H1 (cell line): ENCODE measurements around the gene FKBP8. TPM values are rescaled to one million over a fixed set of nuclear protein-coding genes. Genes with fewer than 3 reads are reported as not detected.

ENCODE experiments used
- CTCF ChIA-PET: fragments of 300-600 bp; sonication (Branson Sonifier 250); formaldehyde crosslinking; loops from one replicate; lab custom pipeline; 2021; ENCODE audit not compliant: partially characterized antibody; lab: Charles Lee
- POLR2A ChIA-PET: fragments of 300-600 bp; sonication (Branson Sonifier 250); formaldehyde crosslinking; loops from one replicate; lab custom pipeline; 2021; ENCODE audit warnings: inconsistent platforms; ENCODE audit not compliant: partially characterized antibody; lab: Charles Lee
- DNase-seq, 2 experiments: peaks; one replicate each; pipeline versions ENCODE4 v3.0.0 to v3.0.0-alpha.2; 2010 to 2022; ENCODE audit warnings: low spot score in 2 of 2, low read depth in 1 of 2, mixed read lengths in 1 of 2
- FAIRE-seq: peaks from 2 replicates; lab custom pipeline; 2011; peaks lifted over from hg19 to GRCh38; lab: Jason Lieb, UNC
- H2AFZ ChIP-seq: 2 replicates; pipeline ENCODE4 v1.8.1; 2012; ENCODE audit warnings: low read length, inconsistent platforms
- H2AK5ac ChIP-seq: 2 replicates; pipeline ENCODE4 v1.6.1; 2013; ENCODE audit warnings: low read depth, low read length
- H2BK120ac ChIP-seq: replicated peaks from 2 replicates; pipeline ENCODE3; 2013; ENCODE audit warnings: low read depth, low read length, inconsistent platforms
- H2BK12ac ChIP-seq: 2 replicates; pipeline ENCODE4 v1.6.1; 2013; ENCODE audit warnings: low read depth, low read length
- H2BK15ac ChIP-seq: 2 replicates; pipeline ENCODE4 v1.6.1; 2013; ENCODE audit warnings: low read length
- H2BK20ac ChIP-seq: 2 replicates; pipeline ENCODE4 v1.6.1; 2013; ENCODE audit warnings: low read length
- H2BK5ac ChIP-seq: 2 replicates; pipeline ENCODE4 v1.6.1; 2013; ENCODE audit warnings: low read depth, low read length
- H3K14ac ChIP-seq: 2 replicates; pipeline ENCODE4 v1.6.1; 2013; ENCODE audit warnings: inconsistent platforms; ENCODE audit not compliant: insufficient read length
- H3K18ac ChIP-seq: 2 replicates; pipeline ENCODE4 v1.6.1; 2013; ENCODE audit warnings: low read length; ENCODE audit errors: extremely low read depth
- H3K23ac ChIP-seq: 2 replicates; pipeline ENCODE4 v1.6.1; 2013; ENCODE audit warnings: inconsistent platforms; ENCODE audit not compliant: insufficient read length
- H3K23me2 ChIP-seq: 2 replicates; pipeline ENCODE4 v1.6.1; 2013; ENCODE audit warnings: low read depth, low read length
- H3K27ac ChIP-seq: 2 replicates; pipeline ENCODE4 v1.6.1; 2011; ENCODE audit warnings: low read depth, low read length, inconsistent platforms
- H3K27me3 ChIP-seq, 4 experiments: replicated peaks in 1 of 4; 1 replicate in 1 of 4; 2 replicates in 3 of 4; pipeline versions ENCODE4 v1.6.1 to v1.8.1; 2011 to 2013; ENCODE audit warnings: low read length in 3 of 4, mild to moderate bottlenecking in 3 of 4, inconsistent platforms in 2 of 4, mixed read lengths in 2 of 4, moderate library complexity in 1 of 4; ENCODE audit not compliant: control insufficient read depth in 3 of 4, insufficient read depth in 3 of 4; ENCODE audit errors: extremely low read depth in 1 of 4
- H3K36me3 ChIP-seq, 4 experiments: 2 replicates each; pipeline versions ENCODE4 v1.6.1 to v1.8.1; 2011 to 2013; ENCODE audit warnings: mild to moderate bottlenecking in 4 of 4, low read length in 3 of 4, moderate library complexity in 2 of 4, control low read depth in 1 of 4, inconsistent platforms in 1 of 4; ENCODE audit not compliant: insufficient read depth in 4 of 4, control insufficient read depth in 2 of 4
- H3K4ac ChIP-seq: replicated peaks from 2 replicates; pipeline ENCODE3; 2013; ENCODE audit warnings: low read length, low read depth, mixed read lengths, inconsistent platforms; ENCODE audit not compliant: insufficient read length
- H3K4me1 ChIP-seq, 4 experiments: replicated peaks in 1 of 4; 1 replicate in 1 of 4; 2 replicates in 3 of 4; pipeline versions ENCODE4 v1.6.1 to v1.8.1; 2011 to 2013; ENCODE audit warnings: low read length in 3 of 4, inconsistent platforms in 2 of 4, mixed read lengths in 1 of 4; ENCODE audit not compliant: insufficient read depth in 4 of 4, control insufficient read depth in 3 of 4
- H3K4me2 ChIP-seq, 2 experiments: 2 replicates each; pipeline versions ENCODE4 v1.6.1 to v1.8.1; 2011 to 2013; ENCODE audit warnings: low read depth in 2 of 2, low read length in 2 of 2, control low read depth in 1 of 2, inconsistent platforms in 1 of 2, mild to moderate bottlenecking in 1 of 2; ENCODE audit not compliant: insufficient read depth in 1 of 2
- H3K4me3 ChIP-seq, 4 experiments: fragments of 200-600, 300-600 bp in 1 of 4; sonication (generic), shearing (Covaris generic), sonication (Bioruptor Twin) in 1 of 4; 2 replicates each; pipeline versions ENCODE4 v1.5.1 to v1.8.1; 2011 to 2016; ENCODE audit warnings: low read length in 4 of 4, low read depth in 3 of 4, control low read depth in 2 of 4, inconsistent platforms in 2 of 4, mild to moderate bottlenecking in 2 of 4, mixed read lengths in 1 of 4, moderate library complexity in 1 of 4; ENCODE audit not compliant: insufficient read depth in 2 of 4; ENCODE audit errors: extremely low read depth in 1 of 4
- H3K56ac ChIP-seq: replicated peaks from 2 replicates; pipeline ENCODE3; 2013; ENCODE audit warnings: low read depth, mild to moderate bottlenecking, mixed read lengths, low read length, inconsistent platforms; ENCODE audit not compliant: insufficient read length
- H3K79me1 ChIP-seq: 2 replicates; pipeline ENCODE4 v1.6.1; 2013; ENCODE audit warnings: low read depth, low read length, control low read depth
- H3K79me2 ChIP-seq, 2 experiments: 2 replicates each; pipeline versions ENCODE4 v1.6.1 to v1.8.1; 2012 to 2013; ENCODE audit warnings: low read length in 2 of 2, mild to moderate bottlenecking in 2 of 2, inconsistent platforms in 1 of 2; ENCODE audit not compliant: insufficient read depth in 2 of 2, control insufficient read depth in 1 of 2
- H3K9ac ChIP-seq, 4 experiments: replicated peaks in 1 of 4; 1 replicate in 1 of 4; 2 replicates in 3 of 4; pipeline versions ENCODE4 v1.6.1 to v1.8.1; 2011 to 2013; ENCODE audit warnings: low read depth in 3 of 4, low read length in 3 of 4, control low read depth in 2 of 4, mild to moderate bottlenecking in 2 of 4, moderate library complexity in 2 of 4, inconsistent platforms in 1 of 4; ENCODE audit errors: extremely low read depth in 1 of 4
- H3K9me3 ChIP-seq, 2 experiments: 2 replicates each; pipeline versions ENCODE4 v1.6.1 to v1.8.1; 2012 to 2013; ENCODE audit warnings: mild to moderate bottlenecking in 2 of 2, moderate library complexity in 2 of 2, control low read depth in 1 of 2, inconsistent platforms in 1 of 2, low read depth in 1 of 2, low read length in 1 of 2, mixed read lengths in 1 of 2; ENCODE audit not compliant: insufficient read depth in 2 of 2
- H4K20me1 ChIP-seq, 2 experiments: replicated peaks in 1 of 2; 2 replicates each; pipeline versions ENCODE3 to v1.8.1; 2011 to 2013; ENCODE audit warnings: inconsistent platforms in 2 of 2, low read length in 2 of 2, mild to moderate bottlenecking in 1 of 2; ENCODE audit not compliant: insufficient read depth in 2 of 2, control insufficient read depth in 1 of 2
- H4K5ac ChIP-seq: 2 replicates; pipeline ENCODE4 v1.6.1; 2013; ENCODE audit warnings: low read length, low read depth, mixed read lengths, inconsistent platforms; ENCODE audit not compliant: insufficient read length
- H4K8ac ChIP-seq: 2 replicates; pipeline ENCODE4 v1.8.0; 2013; ENCODE audit warnings: mild to moderate bottlenecking, moderate library complexity, low read length, inconsistent platforms; ENCODE audit not compliant: insufficient read depth; ENCODE audit errors: extremely low read depth
- H4K91ac ChIP-seq: replicated peaks from 2 replicates; pipeline ENCODE3; 2013; ENCODE audit warnings: low read length, mixed read lengths, inconsistent platforms; ENCODE audit not compliant: insufficient read length
- KDM5A ChIP-seq: fragments of 200-600 bp; IDR thresholded peaks from 2 replicates; pipeline ENCODE4 v1.7.1; 2012; ENCODE audit warnings: mild to moderate bottlenecking, low read length, inconsistent platforms, mixed read lengths
- POU5F1 ChIP-seq: IDR thresholded peaks from 2 replicates; pipeline ENCODE4 v1.6.1; 2011; ENCODE audit warnings: low read depth, mild to moderate bottlenecking, low read length, moderate library complexity
- RXRA ChIP-seq: IDR thresholded peaks from 2 replicates; pipeline ENCODE4 v1.6.1; 2011; ENCODE audit warnings: low read depth, mild to moderate bottlenecking, low read length, moderate library complexity; ENCODE audit not compliant: insufficient read depth
- SP1 ChIP-seq: IDR thresholded peaks from 2 replicates; pipeline ENCODE4 v1.6.1; 2011; ENCODE audit warnings: low read depth, low read length
- TAF1 ChIP-seq: IDR thresholded peaks from 2 replicates; pipeline ENCODE4 v1.6.1; 2011; ENCODE audit warnings: mild to moderate bottlenecking, low read depth, low read length
- WGBS, 2 experiments: shearing (Covaris generic) in 1 of 2; methylation state at CpG; one replicate each; pipeline versions ENCODE4 v1.1.6 to v1.1.7; 2013 to 2015; ENCODE audit warnings: low lambda C conversion rate in 2 of 2, mixed read lengths in 2 of 2, inconsistent platforms in 1 of 2, low coverage in 1 of 2, missing lambda C conversion rate in 1 of 2; ENCODE audit not compliant: insufficient replicate concordance in 2 of 2, insufficient coverage in 1 of 2, insufficient read length in 1 of 2; ENCODE audit errors: extremely low coverage in 1 of 2, missing lambda C conversion rate in 1 of 2; 5-methylcytosine and 5-hydroxymethylcytosine counted together
- polyA plus RNA-seq, 7 experiments: library from polyadenylated mRNA; depleted of rRNA in 3 of 7; stranded (reverse) in 5 of 7; unstranded in 2 of 7; fragments of >200 nt in 5 of 7; fragments of 200-250 nt in 2 of 7; gene quantifications; 1 replicate in 5 of 7; 2 replicates in 1 of 7; 4 replicates in 1 of 7; pipeline versions ENCODE4 v1.2.1 to v1.2.3, GENCODE V29; 2011 to 2013; ENCODE audit warnings: missing spikeins in 2 of 7, mixed read lengths in 2 of 7
- total RNA-seq: library from RNA; stranded (reverse); fragmentation: NEBNext Ultra II Directional; extraction: Animal tissue kit (Norgen Biotek cat#: 25700); gene quantifications from 2 replicates; pipeline ENCODE4 v1.2.1, GENCODE V29; 2021
- TF ChIP-seq, protein P1 (sequence below): IDR thresholded peaks from 2 replicates; pipeline ENCODE4 v1.6.1; 2012; ENCODE audit warnings: inconsistent platforms
- TF ChIP-seq, protein P2 (sequence below), 3 experiments: IDR thresholded peaks; 1 replicate in 2 of 3; 2 replicates in 1 of 3; pipeline versions ENCODE4 v1.5.1 to v1.6.1; 2011; ENCODE audit warnings: low read length in 3 of 3, mild to moderate bottlenecking in 3 of 3, inconsistent platforms in 2 of 3, low read depth in 1 of 3, moderate library complexity in 1 of 3; ENCODE audit not compliant: insufficient read depth in 1 of 3; ENCODE audit errors: control extremely low read depth in 1 of 3

Gene FKBP8
- total and polyA plus RNA-seq, 2 of the 8 experiments (the other 6 are each of a cell fraction or from before 2014, with no cell fraction given): 264 to 309 TPM

DNA sequence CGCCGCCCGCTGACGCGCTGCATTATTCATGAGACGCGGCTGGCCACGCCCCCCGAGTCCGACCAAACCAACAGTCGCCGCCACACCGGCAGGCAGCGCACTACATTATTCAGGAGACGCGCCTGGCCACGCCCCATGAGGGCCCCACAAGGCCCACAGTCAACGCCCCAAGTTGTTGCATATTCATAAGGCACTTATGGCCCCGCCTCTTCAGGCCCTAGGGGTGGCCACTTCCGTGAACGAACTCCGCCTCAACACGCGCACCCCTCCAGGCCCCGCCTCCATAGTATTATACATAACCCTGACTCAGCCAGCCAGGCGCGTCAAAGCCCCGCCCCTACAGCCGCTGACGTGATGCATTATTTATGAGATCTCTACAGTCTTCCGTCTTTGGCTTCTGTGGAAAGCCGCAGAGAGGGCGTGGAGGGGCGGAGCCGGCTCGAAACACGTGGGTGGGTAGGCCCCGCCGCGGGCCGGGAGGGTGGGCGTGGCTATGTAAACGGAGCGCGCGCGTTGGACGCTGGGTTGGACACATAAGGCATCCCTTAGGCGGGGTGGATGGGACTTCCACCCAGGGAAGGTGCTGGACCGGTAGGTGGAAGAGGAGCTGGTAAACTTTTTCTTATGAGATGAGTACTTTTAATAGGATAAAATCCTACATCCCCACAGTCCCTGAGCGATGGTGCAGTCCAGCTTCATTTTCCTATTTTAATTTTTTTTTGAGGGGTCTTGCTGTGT, 21.1 kb downstream of the FKBP8 start:
- H2AK5ac ChIP-seq: no peak overlapping the region
- no peak overlapping the region for H2BK15ac ChIP-seq
- CTCF ChIA-PET: interaction anchor here (0.7 to 32.9 kb wide), 11 partner anchors 9 to 689 kb away, joined by 3 to 458 read pairs (median 5); partner anchors contain the start of gene FKBP8
- no peak overlapping the region for H2BK120ac ChIP-seq
- H3K23ac ChIP-seq: no peak overlapping the region
- no peak overlapping the region; the same call in 1 of the 2 replicates for H2BK12ac ChIP-seq
- FAIRE-seq (peak; percentile 24), DNase-seq (peak; percentile 100)
- H2AFZ ChIP-seq: no peak overlapping the region
- H3K79me1 ChIP-seq: peaks cover 7% of the 10 kb centered on the region
- H2BK20ac ChIP-seq: no peak overlapping the region
- H3K4me3 ChIP-seq: peak overlapping the region; percentile 88 to 98 (median 89); a peak in 6 of 8 replicates
- POLR2A ChIA-PET: interaction anchor here (0.5 to 4.0 kb wide), 14 partner anchors 8 to 241 kb away, joined by 3 to 19 read pairs (median 4); partner anchors contain the start of genes JUND and UBA52
- no peak overlapping the region for H4K91ac ChIP-seq
- H3K4me1 ChIP-seq: peaks cover 0 to 3% (median under 1%) of the 10 kb centered on the region in 4 experiments; a peak in 4 of 7 replicates
- no peak overlapping the region for H3K56ac ChIP-seq
- H3K9me3 ChIP-seq: no peaks in the 10 kb centered on the region
- no peak overlapping the region for H3K14ac ChIP-seq
- H3K18ac ChIP-seq: no peak overlapping the region
- H3K27me3 ChIP-seq: no peaks in the 10 kb centered on the region; a peak in 1 of 7 replicates
- 5% methylated on average over 39 of the region's 51 CpGs; no CpG with 5 or more reads in 1 of the 2 experiments for WGBS, 2 experiments
- H4K8ac ChIP-seq: no peak overlapping the region
- H2BK5ac ChIP-seq: no peak overlapping the region; the same call in 1 of the 2 replicates
- H3K9ac ChIP-seq: peak overlapping the region in 2 of 4 experiments; percentile 25 to 38; a peak in 3 of 7 replicates
- peaks cover 10% of the 10 kb centered on the region; the same call in 1 of the 2 replicates for H3K23me2 ChIP-seq
- peaks cover 1 to 7% of the 10 kb centered on the region in 2 experiments for H4K20me1 ChIP-seq
- H3K27ac ChIP-seq: peak overlapping the region; percentile 76
- no peak overlapping the region for H3K4ac ChIP-seq
- peaks cover 0 to 29% of the 10 kb centered on the region in 2 experiments; a peak in 2 of 4 replicates for H3K79me2 ChIP-seq
- no peak overlapping the region for H4K5ac ChIP-seq
- peak overlapping the region; percentile 20 to 69; a peak in 3 of 4 replicates for H3K4me2 ChIP-seq
- no peaks in the 10 kb centered on the region for H3K36me3 ChIP-seq
- peak; percentile 57; the same call in 1 of the 2 replicates for TF ChIP-seq SP1
- TF ChIP-seq KDM5A: no peak
- TF ChIP-seq, protein P1, sequence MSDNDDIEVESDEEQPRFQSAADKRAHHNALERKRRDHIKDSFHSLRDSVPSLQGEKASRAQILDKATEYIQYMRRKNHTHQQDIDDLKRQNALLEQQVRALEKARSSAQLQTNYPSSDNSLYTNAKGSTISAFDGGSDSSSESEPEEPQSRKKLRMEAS: 0 out of 2 replicates have a peak, but pooled peaks have one; percentile 5
- TF ChIP-seq, protein P2, sequence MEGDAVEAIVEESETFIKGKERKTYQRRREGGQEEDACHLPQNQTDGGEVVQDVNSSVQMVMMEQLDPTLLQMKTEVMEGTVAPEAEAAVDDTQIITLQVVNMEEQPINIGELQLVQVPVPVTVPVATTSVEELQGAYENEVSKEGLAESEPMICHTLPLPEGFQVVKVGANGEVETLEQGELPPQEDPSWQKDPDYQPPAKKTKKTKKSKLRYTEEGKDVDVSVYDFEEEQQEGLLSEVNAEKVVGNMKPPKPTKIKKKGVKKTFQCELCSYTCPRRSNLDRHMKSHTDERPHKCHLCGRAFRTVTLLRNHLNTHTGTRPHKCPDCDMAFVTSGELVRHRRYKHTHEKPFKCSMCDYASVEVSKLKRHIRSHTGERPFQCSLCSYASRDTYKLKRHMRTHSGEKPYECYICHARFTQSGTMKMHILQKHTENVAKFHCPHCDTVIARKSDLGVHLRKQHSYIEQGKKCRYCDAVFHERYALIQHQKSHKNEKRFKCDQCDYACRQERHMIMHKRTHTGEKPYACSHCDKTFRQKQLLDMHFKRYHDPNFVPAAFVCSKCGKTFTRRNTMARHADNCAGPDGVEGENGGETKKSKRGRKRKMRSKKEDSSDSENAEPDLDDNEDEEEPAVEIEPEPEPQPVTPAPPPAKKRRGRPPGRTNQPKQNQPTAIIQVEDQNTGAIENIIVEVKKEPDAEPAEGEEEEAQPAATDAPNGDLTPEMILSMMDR (IDR thresholded peaks at IDR 0.05; ENCODE audit: control extremely low read depth in 1 of 3, insufficient read depth in 1 of 3, low read depth in 1 of 3, low read length in 3 of 3): 0 out of 4 replicates have a peak, but pooled peaks of 1 of the 3 experiments have one; percentile 3
- no peak for TF ChIP-seq RXRA
- TF ChIP-seq TAF1: peak; percentile 51; the same call in 1 of the 2 replicates
- TF ChIP-seq POU5F1: peak; percentile 97
